GM12874 (cell line): ENCODE data around the gene CDK5R2.

Source experiments
- CTCF ChIP-seq: IDR thresholded peaks from 2 replicates; pipeline ENCODE4 v1.5.1; 2011; ENCODE audit warnings: low read depth, mild to moderate bottlenecking, control low read depth, low read length, moderate library complexity; ENCODE audit not compliant: insufficient read depth

CDK5R2 gene

GRCh38 chr2:219002395-219003266 lies 43.2 kb downstream of the CDK5R2 start:
- peak; percentile 61 for TF ChIP-seq CTCF

GRCh38 chr2:219003267-219003634 lies 43.8 kb downstream of the CDK5R2 start:
- no peak for TF ChIP-seq CTCF

GRCh38 chr2:219003979-219004378 lies 44.5 kb downstream of the CDK5R2 start:
- TF ChIP-seq CTCF: no peak

GRCh38 chr2:219009294-219009693 lies 49.8 kb downstream of the CDK5R2 start:
- no peak for TF ChIP-seq CTCF

GRCh38 chr2:219010162-219010756 lies 50.8 kb downstream of the CDK5R2 start:
- peak; percentile 70 for TF ChIP-seq CTCF

GRCh38 chr2:219010873-219011272 lies 51.4 kb downstream of the CDK5R2 start:
- TF ChIP-seq CTCF: no peak
